GM18520 (cell line): ENCODE data around the gene EIF3B.
"Not testable (repeated sequence)": the region's sequence is repeated elsewhere in the genome, so short reads cannot be mapped to it uniquely, and the experiment has no call there.

Experiments
- ATAC-seq: cut with Tn5 transposase; IDR thresholded peaks from one replicate; pipeline ENCODE4 v1.9.1; 2021; ENCODE audit not compliant: unreplicated experiment

Gene EIF3B

GRCh38 chr7:2376351-2377154 is 21.9 kb downstream of the EIF3B start:
- ATAC-seq: no peak

DNA sequence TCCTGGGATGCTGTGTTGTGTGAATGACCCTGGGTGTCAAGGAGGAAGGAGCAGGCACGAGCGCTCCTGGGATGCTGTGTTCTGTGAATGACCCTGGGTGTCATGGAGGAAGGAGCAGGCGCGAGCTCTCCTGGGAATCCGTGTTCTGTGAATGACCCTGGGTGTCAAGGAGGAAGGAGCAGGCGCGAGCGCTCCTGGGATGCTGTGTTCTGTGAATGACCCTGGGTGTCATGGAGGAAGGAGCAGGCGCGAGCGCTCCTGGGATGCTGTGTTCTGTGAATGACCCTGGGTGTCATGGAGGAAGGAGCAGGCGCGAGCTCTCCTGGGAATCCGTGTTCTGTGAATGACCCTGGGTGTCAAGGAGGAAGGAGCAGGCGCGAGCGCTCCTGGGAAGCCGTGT is 22.9 kb downstream of the EIF3B start:
- ATAC-seq: not testable (repeated sequence)

GRCh38 chr7:2378125-2378524 is 23.5 kb downstream of the EIF3B start:
- ATAC-seq: not testable (repeated sequence)

- no peak for ATAC-seq
Measured at GRCh38 chr7:2379161-2379560, 24.5 kb downstream of the EIF3B start.

GRCh38 chr7:2379821-2380450 is 25.3 kb downstream of the EIF3B start:
- ATAC-seq: no peak

DNA sequence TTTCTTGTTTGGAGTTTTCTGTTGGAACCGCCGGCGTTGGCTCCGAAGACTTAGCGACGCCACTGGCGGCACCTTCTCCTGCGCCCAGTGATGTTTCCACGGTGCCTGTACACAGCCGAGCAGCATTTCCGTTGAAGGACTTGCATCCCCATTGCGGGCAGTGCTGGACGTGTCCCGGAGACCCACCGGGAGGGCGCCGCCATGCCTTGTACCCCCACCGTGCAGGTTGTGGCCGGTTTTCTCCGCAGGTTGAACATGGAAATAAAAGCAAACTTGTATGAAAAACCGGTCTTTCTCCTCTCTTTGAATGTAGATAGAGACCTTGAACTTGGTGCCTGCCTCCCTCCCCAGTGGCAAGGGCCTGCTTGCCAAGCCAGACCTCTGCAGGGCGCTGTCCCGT is 25.8 kb downstream of the EIF3B start:
- ATAC-seq: no peak

DNA sequence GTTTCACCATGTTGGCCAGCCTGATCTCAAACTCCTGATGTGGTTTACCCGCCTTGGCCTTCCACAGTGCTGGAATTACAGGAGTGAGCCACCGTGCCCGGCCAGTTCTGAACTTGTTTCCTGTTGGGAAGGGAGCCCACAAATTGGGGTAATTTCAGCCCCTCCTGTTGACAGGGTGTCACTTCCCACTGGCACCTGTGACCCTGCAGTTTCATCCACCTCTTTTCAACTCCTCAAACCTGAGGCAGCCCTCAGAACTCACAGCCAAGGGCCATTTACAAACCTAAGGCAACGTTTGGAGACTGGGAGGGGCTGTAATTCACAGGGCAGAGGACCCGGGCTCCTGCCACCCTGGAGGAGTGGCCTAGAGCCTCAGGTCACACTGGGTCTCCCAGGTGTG is 26.6 kb downstream of the EIF3B start:
- no peak for ATAC-seq

GRCh38 chr7:2381881-2382509 is 27.4 kb downstream of the EIF3B start:
- no peak for ATAC-seq

DNA sequence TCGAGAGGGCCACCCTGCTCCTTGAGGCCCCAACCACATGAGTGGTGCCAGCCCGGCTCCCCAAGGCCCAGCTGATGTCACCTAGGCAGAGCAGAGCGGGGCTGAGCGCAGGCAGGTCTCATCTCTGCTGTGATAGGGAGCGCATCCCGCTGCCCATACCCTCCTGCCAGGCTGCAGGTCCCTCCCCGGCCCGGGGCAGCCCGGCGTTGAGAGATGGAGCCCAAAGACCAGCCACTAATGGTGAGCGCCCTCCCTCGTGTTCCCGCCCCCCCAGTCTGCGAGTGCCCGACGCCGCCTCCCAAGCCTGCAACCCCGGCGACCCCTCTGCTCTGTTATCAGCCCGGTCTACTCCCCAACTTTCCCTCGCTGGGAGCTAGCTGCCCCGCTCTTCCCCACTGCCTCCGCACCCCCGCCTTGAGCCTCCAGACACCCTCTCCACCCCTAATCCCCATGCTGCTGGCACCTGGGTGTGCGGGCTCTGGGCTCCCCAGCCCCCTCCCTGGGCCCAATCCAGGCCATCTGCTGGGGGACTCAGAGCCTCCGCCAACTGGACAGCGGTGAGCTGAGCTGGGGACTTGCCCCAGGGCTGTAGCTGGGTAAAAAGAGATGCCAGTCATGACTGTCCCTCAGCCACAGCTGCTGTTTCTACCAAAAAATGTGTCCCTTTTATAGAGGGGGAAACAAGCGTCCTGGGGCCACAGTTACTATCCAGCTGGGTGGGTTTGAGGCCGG is 29.1 kb downstream of the EIF3B start:
- ATAC-seq: no peak

GRCh38 chr7:2384354-2385243 is 30.0 kb downstream of the EIF3B start:
- no peak for ATAC-seq

- not testable (repeated sequence) for ATAC-seq
Measured at GRCh38 chr7:2386122-2386521, 31.5 kb downstream of the EIF3B start.

DNA sequence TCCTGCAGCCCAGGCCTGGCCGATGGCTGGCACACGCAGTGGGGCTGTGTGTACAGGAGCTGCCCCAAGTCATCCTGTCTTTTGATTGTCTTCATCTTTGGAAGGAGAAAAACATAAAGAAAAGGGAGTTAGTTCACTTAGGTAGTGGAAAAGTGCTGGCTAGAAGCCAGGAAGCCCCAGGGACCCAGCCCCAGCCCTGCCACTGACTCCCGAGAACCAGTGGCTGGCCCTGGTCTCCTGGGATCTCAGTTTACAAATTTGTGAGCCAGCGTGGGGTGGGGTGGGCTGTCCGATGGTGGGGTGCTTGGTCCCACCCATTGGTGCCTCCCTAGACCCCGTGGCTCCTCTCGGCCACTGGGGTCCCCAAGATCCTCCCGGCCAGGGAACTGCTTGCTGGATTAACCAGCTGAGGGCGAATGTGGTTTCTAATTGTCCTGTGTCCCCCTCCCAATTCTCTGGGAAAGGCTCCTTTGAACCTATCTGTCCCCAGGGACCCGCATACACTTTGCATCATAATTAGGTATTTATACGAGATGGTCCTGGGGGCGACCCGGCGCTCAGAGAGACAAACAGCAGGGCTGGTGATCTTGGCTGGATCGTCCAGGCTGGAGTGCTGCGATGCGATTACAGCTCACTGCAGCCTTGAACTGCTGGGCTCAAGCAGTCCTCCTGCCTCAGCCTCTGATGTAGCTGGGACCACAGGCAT is 32.5 kb downstream of the EIF3B start:
- ATAC-seq: no peak

DNA sequence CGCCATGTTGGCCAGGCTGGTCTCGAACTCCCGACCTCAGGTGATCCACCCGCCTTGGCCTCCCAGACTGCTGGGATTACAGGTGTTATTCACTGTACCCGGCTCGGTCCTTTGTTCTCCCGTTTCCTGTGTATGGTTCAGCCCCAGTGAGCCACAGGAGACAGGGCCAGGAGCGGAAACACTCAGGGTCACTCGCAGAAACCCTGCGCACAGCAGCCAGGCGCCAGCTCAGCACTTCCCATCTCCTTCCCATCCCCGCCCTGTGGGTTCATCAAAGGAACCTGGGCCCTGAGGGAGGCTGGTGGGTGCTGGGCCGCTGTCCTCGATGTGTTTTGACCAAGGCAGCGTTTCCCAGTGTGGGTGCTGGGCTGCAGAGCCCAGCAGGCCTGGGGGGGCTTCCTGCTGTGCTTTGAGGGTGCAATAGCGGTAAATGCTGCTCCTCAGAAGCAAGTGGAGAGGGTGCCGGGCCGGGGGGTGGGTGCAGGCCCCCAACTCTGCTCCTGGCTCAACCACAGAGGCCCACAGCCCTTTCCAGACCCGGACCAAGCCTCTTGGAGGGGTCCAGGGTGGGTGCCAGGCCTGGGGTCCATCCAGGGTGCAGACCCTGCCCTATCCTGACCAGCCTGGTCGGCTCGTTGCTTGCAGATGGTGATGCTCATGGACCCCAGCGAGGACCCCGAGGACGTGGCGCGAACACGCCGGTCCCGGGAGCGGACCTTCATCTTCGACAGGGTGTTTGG is 33.4 kb downstream of the EIF3B start:
- ATAC-seq: no peak

GRCh38 chr7:2388637-2388954 is 34.0 kb downstream of the EIF3B start:
- ATAC-seq: no peak

DNA sequence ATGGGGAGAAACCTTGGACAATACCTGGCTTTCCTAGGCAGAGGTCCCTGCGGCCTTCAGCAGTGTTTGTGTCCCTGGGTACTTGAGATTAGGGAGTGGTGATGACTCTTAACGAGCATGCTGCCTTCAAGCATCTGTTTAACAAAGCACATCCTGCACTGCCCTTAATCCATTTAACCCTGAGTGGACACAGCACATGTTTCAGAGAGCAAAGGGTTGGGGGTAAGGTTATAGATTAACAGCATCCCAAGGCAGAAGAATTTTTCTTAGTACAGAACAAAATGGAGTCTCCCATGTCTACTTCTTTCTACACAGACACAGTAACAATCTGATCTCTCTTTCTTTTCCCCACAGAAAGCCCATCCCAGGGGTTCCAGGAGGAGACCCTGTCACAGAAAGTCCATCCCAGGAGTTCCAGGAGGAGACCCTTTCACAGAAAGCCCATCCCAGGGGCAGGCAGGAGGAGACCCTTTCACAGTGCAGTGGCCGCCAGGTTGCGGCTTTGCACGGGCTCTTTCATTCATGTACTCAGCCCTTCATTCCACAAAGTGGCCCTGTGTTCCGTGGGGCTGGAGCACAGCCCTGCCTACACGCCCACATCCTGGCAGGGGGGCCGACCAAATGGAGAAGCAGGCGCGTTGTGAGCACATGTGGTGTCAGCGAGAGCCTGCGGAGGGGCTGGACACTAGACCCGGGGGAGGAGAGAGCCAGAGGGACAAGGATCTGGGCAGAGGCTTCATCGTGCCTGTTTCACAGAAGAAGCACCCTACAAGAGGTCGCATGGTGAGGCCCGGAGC is 35.6 kb downstream of the EIF3B start:
- not testable (repeated sequence) for ATAC-seq

DNA sequence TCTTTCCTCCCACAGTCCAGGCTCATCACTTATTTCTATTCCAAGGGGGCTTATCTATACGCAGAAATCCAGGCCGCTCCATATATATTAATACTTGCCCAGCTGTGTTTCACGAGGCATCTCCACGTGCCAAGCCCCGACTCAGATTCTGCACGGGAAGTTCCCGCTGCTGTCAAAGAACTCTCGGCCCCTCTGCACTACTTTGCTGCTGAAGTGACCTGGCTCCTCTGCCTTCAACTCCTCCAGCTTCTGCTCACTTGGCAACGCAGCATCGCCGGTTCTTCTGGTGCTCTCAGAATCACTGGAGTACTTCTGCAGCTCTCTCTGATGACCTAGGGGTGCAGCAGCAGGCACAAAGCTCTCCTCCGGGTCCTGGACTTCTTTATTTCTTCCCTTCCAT is 39.1 kb downstream of the EIF3B start:
- ATAC-seq: no peak

GRCh38 chr7:2394566-2395082 is 40.0 kb downstream of the EIF3B start:
- ATAC-seq: no peak

GRCh38 chr7:2398506-2398905 is 43.9 kb downstream of the EIF3B start:
- no peak for ATAC-seq
